ENCODE results near the gene CTNNAL1. TPM values are rescaled to one million over a fixed set of nuclear protein-coding genes. Genes with fewer than 3 reads are reported as not detected.
A peak's percentile ranks its signal among the peaks of the same experiment; 100 is the strongest.

CTNNAL1 gene
- total and polyA plus RNA-seq, 12 donors, result 182 to 817 (median 380) TPM

DNA sequence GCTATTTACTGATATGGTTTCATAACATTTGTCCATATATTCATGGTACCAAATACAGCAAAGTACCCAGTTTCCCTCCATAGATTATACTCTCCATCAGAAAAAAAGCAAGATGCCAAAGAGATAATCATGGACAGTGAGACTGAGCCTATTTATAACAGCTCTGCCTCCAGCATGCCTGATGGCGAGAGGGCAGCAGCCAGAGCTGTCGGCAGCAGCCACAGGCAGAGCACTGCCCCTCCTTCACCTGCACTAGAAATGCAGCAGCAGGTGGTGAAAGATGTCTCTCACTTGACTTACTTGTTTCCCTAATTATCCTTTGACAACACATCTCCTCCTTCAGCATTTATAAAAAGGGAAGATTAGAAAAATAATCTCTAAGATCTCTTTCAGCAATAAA is 32.4 kb downstream of the CTNNAL1 start:
- Histone ChIP-seq H3K4me3 (no peak overlapping the region), H3K9me3 (replicated peaks in 1 of 3) (no peaks in the 10 kb centered on the region), H3K27ac (no peak overlapping the region), H3K36me3 (replicated peaks in 1 of 2) (peaks cover 0 to 64% of the 10 kb centered on the region in 2 donors), H3K27me3 (no peaks in the 10 kb centered on the region), H3K4me1 (replicated peaks in 1 of 2) (peaks cover 0 to 14% of the 10 kb centered on the region in 2 donors)
- no peak for TF ChIP-seq POLR2A (IDR thresholded peaks at IDR 0.05)
- TF ChIP-seq, protein P1, sequence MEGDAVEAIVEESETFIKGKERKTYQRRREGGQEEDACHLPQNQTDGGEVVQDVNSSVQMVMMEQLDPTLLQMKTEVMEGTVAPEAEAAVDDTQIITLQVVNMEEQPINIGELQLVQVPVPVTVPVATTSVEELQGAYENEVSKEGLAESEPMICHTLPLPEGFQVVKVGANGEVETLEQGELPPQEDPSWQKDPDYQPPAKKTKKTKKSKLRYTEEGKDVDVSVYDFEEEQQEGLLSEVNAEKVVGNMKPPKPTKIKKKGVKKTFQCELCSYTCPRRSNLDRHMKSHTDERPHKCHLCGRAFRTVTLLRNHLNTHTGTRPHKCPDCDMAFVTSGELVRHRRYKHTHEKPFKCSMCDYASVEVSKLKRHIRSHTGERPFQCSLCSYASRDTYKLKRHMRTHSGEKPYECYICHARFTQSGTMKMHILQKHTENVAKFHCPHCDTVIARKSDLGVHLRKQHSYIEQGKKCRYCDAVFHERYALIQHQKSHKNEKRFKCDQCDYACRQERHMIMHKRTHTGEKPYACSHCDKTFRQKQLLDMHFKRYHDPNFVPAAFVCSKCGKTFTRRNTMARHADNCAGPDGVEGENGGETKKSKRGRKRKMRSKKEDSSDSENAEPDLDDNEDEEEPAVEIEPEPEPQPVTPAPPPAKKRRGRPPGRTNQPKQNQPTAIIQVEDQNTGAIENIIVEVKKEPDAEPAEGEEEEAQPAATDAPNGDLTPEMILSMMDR (IDR thresholded peaks at IDR 0.05), result no peak
- no peak for DNase-seq
- intact Hi-C loops (cut with DNase I), result no loop called here
- WGBS, 4 donors, result 82 to 87% (median 84%) methylated on average over 2 of the region's 2 CpGs

DNA sequence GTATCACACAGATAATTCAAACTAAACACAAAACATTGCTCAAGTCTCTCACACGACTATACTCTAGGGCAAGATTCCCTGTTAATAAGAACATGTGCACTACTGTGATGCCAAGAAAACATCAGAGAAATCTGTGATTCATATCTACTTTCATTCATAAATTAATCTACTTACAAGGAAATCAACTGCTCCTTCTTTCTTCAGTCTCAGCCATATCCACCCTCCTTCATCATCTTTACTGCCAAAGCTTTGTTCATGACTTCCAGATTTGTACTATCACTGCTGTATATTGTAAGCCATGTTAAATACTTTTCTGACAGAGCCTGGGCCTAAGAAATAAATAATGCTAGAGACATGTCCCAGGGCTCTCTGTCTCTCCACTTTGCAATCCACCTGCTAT is 35.1 kb downstream of the CTNNAL1 start:
- H3K4me3 ChIP-seq, result no peak overlapping the region
- peaks cover 10 to 31% of the 10 kb centered on the region in 2 donors for H3K4me1 ChIP-seq (replicated peaks in 1 of 2)
- no peaks in the 10 kb centered on the region for H3K9me3 ChIP-seq (replicated peaks in 1 of 3)
- no peaks in the 10 kb centered on the region for H3K27me3 ChIP-seq
- TF ChIP-seq, protein P1 (IDR thresholded peaks at IDR 0.05), result no peak
- no peak for TF ChIP-seq POLR2A (IDR thresholded peaks at IDR 0.05)
- peak overlapping the region in 1 of 5 donors; percentile 9 for H3K27ac ChIP-seq
- 4 to 40% (median 32%) methylated on average over 1 of the region's 1 CpG for WGBS, 4 donors
- intact Hi-C loops (cut with DNase I), result no loop called here
- peaks cover 0 to 58% of the 10 kb centered on the region in 2 donors for H3K36me3 ChIP-seq (replicated peaks in 1 of 2)
- DNase-seq, result no peak

DNA sequence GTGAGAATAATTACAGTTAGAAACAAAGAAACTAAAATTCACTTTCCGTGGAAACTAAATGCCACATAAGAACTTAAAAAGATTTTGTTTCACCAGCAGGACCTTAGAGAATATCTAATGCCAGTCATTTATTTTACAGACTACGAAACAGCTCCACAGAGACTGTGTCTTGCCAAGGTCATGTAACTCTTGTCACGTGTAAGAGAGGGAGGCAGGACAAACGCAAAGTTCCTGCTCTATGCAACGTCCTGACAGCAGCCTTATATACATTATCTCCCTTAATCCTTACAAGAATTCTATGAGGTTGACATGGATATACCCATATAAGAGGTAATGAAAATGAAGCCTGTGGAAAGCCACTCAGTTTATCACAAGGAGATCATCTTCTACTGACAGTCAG is 39.4 kb downstream of the CTNNAL1 start:
- intact Hi-C loops (cut with DNase I), result no loop called here
- no peaks in the 10 kb centered on the region for H3K9me3 ChIP-seq (replicated peaks in 1 of 3)
- H3K27me3 ChIP-seq, result no peaks in the 10 kb centered on the region
- peaks cover 0 to 55% of the 10 kb centered on the region in 2 donors for H3K36me3 ChIP-seq (replicated peaks in 1 of 2)
- TF ChIP-seq, protein P1 (IDR thresholded peaks at IDR 0.05), result no peak
- no peak for TF ChIP-seq POLR2A (IDR thresholded peaks at IDR 0.05)
- DNase-seq, result peak; percentile 31 to 61 (median 39)
- H3K4me1 ChIP-seq (replicated peaks in 1 of 2), result peaks cover 26 to 44% of the 10 kb centered on the region in 2 donors
- H3K4me3 ChIP-seq, result no peak overlapping the region
- H3K27ac ChIP-seq, result peak overlapping the region; percentile 26 to 67 (median 59)
- 15 to 32% (median 23%) methylated on average over 5 of the region's 5 CpGs for WGBS, 4 donors

DNA sequence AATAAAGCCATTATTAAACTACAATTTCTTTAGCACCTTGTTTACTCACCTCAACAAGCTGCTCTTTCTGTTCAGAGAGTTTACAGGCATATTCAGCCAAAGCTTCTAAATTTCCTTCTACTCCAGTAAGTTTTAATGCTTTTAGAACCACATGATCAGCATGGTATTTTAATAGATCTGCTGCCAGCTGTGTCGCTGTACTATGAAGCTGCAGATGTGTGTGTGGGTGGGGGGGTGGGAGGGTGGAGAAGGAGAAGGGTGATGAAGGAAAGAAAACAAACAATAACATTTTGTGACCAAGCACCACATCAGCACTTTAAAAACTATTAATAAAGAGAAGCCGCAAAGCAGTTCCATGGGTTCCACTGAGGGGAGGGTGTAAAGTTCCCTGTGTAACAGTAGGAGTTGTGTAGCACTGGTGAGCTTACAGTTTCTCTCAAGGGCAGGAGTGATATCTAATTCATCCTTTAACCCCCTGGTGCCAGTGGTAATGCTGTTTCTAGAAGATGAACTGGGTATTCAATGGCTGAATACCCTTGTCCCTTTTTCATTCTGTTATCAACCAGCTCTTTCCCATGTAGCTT is 40.6 kb downstream of the CTNNAL1 start:
- peaks cover 0 to 56% of the 10 kb centered on the region in 2 donors for H3K36me3 ChIP-seq (replicated peaks in 1 of 2)
- intact Hi-C loops (cut with DNase I), result no loop called here
- H3K9me3 ChIP-seq (replicated peaks in 1 of 3), result no peaks in the 10 kb centered on the region
- TF ChIP-seq, protein P1 (IDR thresholded peaks at IDR 0.05), result no peak
- TF ChIP-seq POLR2A (IDR thresholded peaks at IDR 0.05), result no peak
- DNase-seq, result no peak
- no peak overlapping the region for H3K4me3 ChIP-seq
- H3K27ac ChIP-seq, result peak overlapping the region in 3 of 5 donors; percentile 48 to 69 (median 61)
- WGBS, 4 donors, result 23 to 37% (median 32%) methylated on average over 2 of the region's 2 CpGs
- H3K27me3 ChIP-seq, result no peaks in the 10 kb centered on the region
- peaks cover 26 to 41% of the 10 kb centered on the region in 2 donors for H3K4me1 ChIP-seq (replicated peaks in 1 of 2)
